ENCODE results near the gene BICC1. TPM values are rescaled to one million over a fixed set of nuclear protein-coding genes. Genes with fewer than 3 reads are reported as not detected.

Gene BICC1
- polyA plus RNA-seq, 1 donor = 6.2 TPM

- Histone ChIP-seq H3K9me3 (ENCODE audit: control insufficient read depth, low read depth, low read length) (no peaks in the 10 kb centered on the region), H3K4me3 (ENCODE audit: low read length) (no peak overlapping the region), H3K4me1 (ENCODE audit: control insufficient read depth, insufficient read depth, low read length) (no peaks in the 10 kb centered on the region), H3K27me3 (ENCODE audit: control insufficient read depth, insufficient read depth, low read length) (no peaks in the 10 kb centered on the region), H3K27ac (ENCODE audit: low read length) (no peak overlapping the region), H3K36me3 (ENCODE audit: control insufficient read depth, insufficient read depth, low read length) (no peaks in the 10 kb centered on the region)
- DNase-seq = no peak
- WGBS (ENCODE audit: insufficient coverage, low lambda C conversion rate) = 100% methylated on average over 1 of the region's 1 CpG
Measured at GRCh38 chr10:58544135-58544534, 31.5 kb downstream of the BICC1 start.

GRCh38 chr10:58545427-58545826, 32.8 kb downstream of the BICC1 start:
- H3K9me3 ChIP-seq (ENCODE audit: control insufficient read depth, low read depth, low read length) = no peaks in the 10 kb centered on the region

GRCh38 chr10:58546137-58546536, 33.5 kb downstream of the BICC1 start:
- no peaks in the 10 kb centered on the region for H3K27me3 ChIP-seq (ENCODE audit: control insufficient read depth, insufficient read depth, low read length)

More at GRCh38 chr10:58545427-58545826, 32.8 kb downstream of the BICC1 start:
- no peak overlapping the region for H3K27ac ChIP-seq (ENCODE audit: low read length)
- no peak for DNase-seq
- WGBS (ENCODE audit: insufficient coverage, low lambda C conversion rate) = 92% methylated on average over 2 of the region's 4 CpGs
- no peaks in the 10 kb centered on the region for H3K4me1 ChIP-seq (ENCODE audit: control insufficient read depth, insufficient read depth, low read length)
- H3K4me3 ChIP-seq (ENCODE audit: low read length) = no peak overlapping the region
- H3K36me3 ChIP-seq (ENCODE audit: control insufficient read depth, insufficient read depth, low read length) = no peaks in the 10 kb centered on the region
- no peaks in the 10 kb centered on the region for H3K27me3 ChIP-seq (ENCODE audit: control insufficient read depth, insufficient read depth, low read length)

GRCh38 chr10:58546722-58547445, 34.2 kb downstream of the BICC1 start:
- DNase-seq = no peak
- H3K9me3 ChIP-seq (ENCODE audit: control insufficient read depth, low read depth, low read length) = no peaks in the 10 kb centered on the region
- H3K27ac ChIP-seq (ENCODE audit: low read length) = no peak overlapping the region
- no peak overlapping the region for H3K4me3 ChIP-seq (ENCODE audit: low read length)
- WGBS (ENCODE audit: insufficient coverage, low lambda C conversion rate) = 100% methylated on average over 2 of the region's 2 CpGs
- H3K36me3 ChIP-seq (ENCODE audit: control insufficient read depth, insufficient read depth, low read length) = no peaks in the 10 kb centered on the region
- H3K4me1 ChIP-seq (ENCODE audit: control insufficient read depth, insufficient read depth, low read length) = no peaks in the 10 kb centered on the region
- no peaks in the 10 kb centered on the region for H3K27me3 ChIP-seq (ENCODE audit: control insufficient read depth, insufficient read depth, low read length)

More at GRCh38 chr10:58546137-58546536, 33.5 kb downstream of the BICC1 start:
- Histone ChIP-seq H3K36me3 (ENCODE audit: control insufficient read depth, insufficient read depth, low read length) (no peaks in the 10 kb centered on the region), H3K4me1 (ENCODE audit: control insufficient read depth, insufficient read depth, low read length) (no peaks in the 10 kb centered on the region), H3K4me3 (ENCODE audit: low read length) (no peak overlapping the region), H3K27ac (ENCODE audit: low read length) (no peak overlapping the region), H3K9me3 (ENCODE audit: control insufficient read depth, low read depth, low read length) (no peaks in the 10 kb centered on the region)
- WGBS (ENCODE audit: insufficient coverage, low lambda C conversion rate) = no CpG with 5 or more reads among the region's 1 CpG
- no peak for DNase-seq

GRCh38 chr10:58547963-58548362, 35.3 kb downstream of the BICC1 start:
- Histone ChIP-seq H3K27me3 (ENCODE audit: control insufficient read depth, insufficient read depth, low read length) (no peaks in the 10 kb centered on the region), H3K36me3 (ENCODE audit: control insufficient read depth, insufficient read depth, low read length) (no peaks in the 10 kb centered on the region), H3K9me3 (ENCODE audit: control insufficient read depth, low read depth, low read length) (no peaks in the 10 kb centered on the region), H3K27ac (ENCODE audit: low read length) (no peak overlapping the region), H3K4me3 (ENCODE audit: low read length) (no peak overlapping the region), H3K4me1 (ENCODE audit: control insufficient read depth, insufficient read depth, low read length) (no peaks in the 10 kb centered on the region)
- no peak for DNase-seq
- WGBS (ENCODE audit: insufficient coverage, low lambda C conversion rate) = no CpG with 5 or more reads among the region's 1 CpG

- Histone ChIP-seq H3K4me3 (ENCODE audit: low read length) (no peak overlapping the region), H3K9me3 (ENCODE audit: control insufficient read depth, low read depth, low read length) (peaks cover 4% of the 10 kb centered on the region), H3K27ac (ENCODE audit: low read length) (no peak overlapping the region), H3K27me3 (ENCODE audit: control insufficient read depth, insufficient read depth, low read length) (no peaks in the 10 kb centered on the region), H3K36me3 (ENCODE audit: control insufficient read depth, insufficient read depth, low read length) (no peaks in the 10 kb centered on the region), H3K4me1 (ENCODE audit: control insufficient read depth, insufficient read depth, low read length) (no peaks in the 10 kb centered on the region)
- WGBS (ENCODE audit: insufficient coverage, low lambda C conversion rate) = 94% methylated on average over 2 of the region's 2 CpGs
- no peak for DNase-seq
Measured at GRCh38 chr10:58554316-58554715, 41.6 kb downstream of the BICC1 start.

GRCh38 chr10:58555170-58555929, 42.7 kb downstream of the BICC1 start:
- no peak for DNase-seq
- Histone ChIP-seq H3K9me3 (ENCODE audit: control insufficient read depth, low read depth, low read length) (peaks cover 4% of the 10 kb centered on the region), H3K27me3 (ENCODE audit: control insufficient read depth, insufficient read depth, low read length) (no peaks in the 10 kb centered on the region), H3K4me3 (ENCODE audit: low read length) (no peak overlapping the region), H3K4me1 (ENCODE audit: control insufficient read depth, insufficient read depth, low read length) (no peaks in the 10 kb centered on the region), H3K36me3 (ENCODE audit: control insufficient read depth, insufficient read depth, low read length) (no peaks in the 10 kb centered on the region), H3K27ac (ENCODE audit: low read length) (no peak overlapping the region)
- WGBS (ENCODE audit: insufficient coverage, low lambda C conversion rate) = 60% methylated on average over 1 of the region's 4 CpGs

- H3K4me1 ChIP-seq (ENCODE audit: control insufficient read depth, insufficient read depth, low read length) = no peaks in the 10 kb centered on the region
- H3K4me3 ChIP-seq (ENCODE audit: low read length) = no peak overlapping the region
- H3K27me3 ChIP-seq (ENCODE audit: control insufficient read depth, insufficient read depth, low read length) = no peaks in the 10 kb centered on the region
- H3K36me3 ChIP-seq (ENCODE audit: control insufficient read depth, insufficient read depth, low read length) = no peaks in the 10 kb centered on the region
- no peak overlapping the region for H3K27ac ChIP-seq (ENCODE audit: low read length)
- no peak for DNase-seq
- WGBS (ENCODE audit: insufficient coverage, low lambda C conversion rate) = no CpG with 5 or more reads among the region's 2 CpGs
- H3K9me3 ChIP-seq (ENCODE audit: control insufficient read depth, low read depth, low read length) = peaks cover 4% of the 10 kb centered on the region
Measured at GRCh38 chr10:58555930-58556311, 43.2 kb downstream of the BICC1 start.

GRCh38 chr10:58556516-58557165, 44.0 kb downstream of the BICC1 start:
- Histone ChIP-seq H3K36me3 (ENCODE audit: control insufficient read depth, insufficient read depth, low read length) (no peaks in the 10 kb centered on the region), H3K4me1 (ENCODE audit: control insufficient read depth, insufficient read depth, low read length) (no peaks in the 10 kb centered on the region), H3K27ac (ENCODE audit: low read length) (no peak overlapping the region), H3K27me3 (ENCODE audit: control insufficient read depth, insufficient read depth, low read length) (no peaks in the 10 kb centered on the region), H3K4me3 (ENCODE audit: low read length) (no peak overlapping the region), H3K9me3 (ENCODE audit: control insufficient read depth, low read depth, low read length) (peaks cover 10% of the 10 kb centered on the region)
- WGBS (ENCODE audit: insufficient coverage, low lambda C conversion rate) = 100% methylated on average over 2 of the region's 5 CpGs
- DNase-seq = no peak

- no peaks in the 10 kb centered on the region for H3K4me1 ChIP-seq (ENCODE audit: control insufficient read depth, insufficient read depth, low read length)
- peaks cover 11% of the 10 kb centered on the region for H3K9me3 ChIP-seq (ENCODE audit: control insufficient read depth, low read depth, low read length)
- H3K36me3 ChIP-seq (ENCODE audit: control insufficient read depth, insufficient read depth, low read length) = no peaks in the 10 kb centered on the region
- no peaks in the 10 kb centered on the region for H3K27me3 ChIP-seq (ENCODE audit: control insufficient read depth, insufficient read depth, low read length)
- WGBS (ENCODE audit: insufficient coverage, low lambda C conversion rate) = 100% methylated on average over 1 of the region's 1 CpG
- H3K27ac ChIP-seq (ENCODE audit: low read length) = no peak overlapping the region
- no peak overlapping the region for H3K4me3 ChIP-seq (ENCODE audit: low read length)
- no peak for DNase-seq
Measured at GRCh38 chr10:58557714-58558113, 45.0 kb downstream of the BICC1 start.
